Measurements from ENCODE around the gene HLA-DPA1.
A peak's percentile ranks its signal among the peaks of the same experiment; 100 is the strongest.

Gene HLA-DPA1

GRCh38 chr6:33057222-33058150 lies 16.0 kb downstream of the HLA-DPA1 start:
- no peak for DNase-seq (ENCODE audit: low read depth)
- Histone ChIP-seq H3K9ac (ENCODE audit: low read length) (no peak overlapping the region), H3K4me3 (ENCODE audit: low read length) (no peak overlapping the region), H3K36me3 (ENCODE audit: control insufficient read depth, insufficient read depth, low read length, severe bottlenecking) (no peaks in the 10 kb centered on the region), H3K4me1 (ENCODE audit: control insufficient read depth, insufficient read depth, low read length) (no peaks in the 10 kb centered on the region), H3K9me3 (ENCODE audit: control insufficient read depth, low read length) (no peaks in the 10 kb centered on the region), H3K27me3 (replicated peaks; ENCODE audit: control insufficient read depth, insufficient read depth, low read length) (peaks cover 20% of the 10 kb centered on the region)

- Histone ChIP-seq H3K36me3 (ENCODE audit: control insufficient read depth, insufficient read depth, low read length, severe bottlenecking) (no peaks in the 10 kb centered on the region), H3K9ac (ENCODE audit: low read length) (no peak overlapping the region), H3K4me3 (ENCODE audit: low read length) (no peak overlapping the region), H3K27me3 (replicated peaks; ENCODE audit: control insufficient read depth, insufficient read depth, low read length) (peaks cover 47% of the 10 kb centered on the region), H3K4me1 (ENCODE audit: control insufficient read depth, insufficient read depth, low read length) (no peaks in the 10 kb centered on the region), H3K9me3 (ENCODE audit: control insufficient read depth, low read length) (no peaks in the 10 kb centered on the region)
- no peak for DNase-seq (ENCODE audit: low read depth)
These were observed 20.2 kb downstream of the HLA-DPA1 start for GRCh38 chr6:33053230-33053629.

GRCh38 chr6:33052627-33053026 lies 20.8 kb downstream of the HLA-DPA1 start:
- Histone ChIP-seq H3K9ac (ENCODE audit: low read length) (no peak overlapping the region), H3K4me3 (ENCODE audit: low read length) (no peak overlapping the region), H3K4me1 (ENCODE audit: control insufficient read depth, insufficient read depth, low read length) (no peaks in the 10 kb centered on the region), H3K27me3 (replicated peaks; ENCODE audit: control insufficient read depth, insufficient read depth, low read length) (peaks cover 47% of the 10 kb centered on the region), H3K9me3 (ENCODE audit: control insufficient read depth, low read length) (no peaks in the 10 kb centered on the region), H3K36me3 (ENCODE audit: control insufficient read depth, insufficient read depth, low read length, severe bottlenecking) (no peaks in the 10 kb centered on the region)
- DNase-seq (ENCODE audit: low read depth), result no peak

GRCh38 chr6:33050014-33050810 lies 23.2 kb downstream of the HLA-DPA1 start:
- Histone ChIP-seq H3K36me3 (ENCODE audit: control insufficient read depth, insufficient read depth, low read length, severe bottlenecking) (no peaks in the 10 kb centered on the region), H3K9me3 (ENCODE audit: control insufficient read depth, low read length) (no peaks in the 10 kb centered on the region), H3K27me3 (replicated peaks; ENCODE audit: control insufficient read depth, insufficient read depth, low read length) (peaks cover 44% of the 10 kb centered on the region), H3K4me3 (ENCODE audit: low read length) (no peak overlapping the region), H3K9ac (ENCODE audit: low read length) (no peak overlapping the region), H3K4me1 (ENCODE audit: control insufficient read depth, insufficient read depth, low read length) (no peaks in the 10 kb centered on the region)
- no peak for DNase-seq (ENCODE audit: low read depth)

GRCh38 chr6:33049323-33050013 lies 24.0 kb downstream of the HLA-DPA1 start:
- H3K36me3 ChIP-seq (ENCODE audit: control insufficient read depth, insufficient read depth, low read length, severe bottlenecking), result no peaks in the 10 kb centered on the region
- H3K4me1 ChIP-seq (ENCODE audit: control insufficient read depth, insufficient read depth, low read length), result no peaks in the 10 kb centered on the region
- no peak overlapping the region for H3K9ac ChIP-seq (ENCODE audit: low read length)
- peaks cover 44% of the 10 kb centered on the region for H3K27me3 ChIP-seq (replicated peaks; ENCODE audit: control insufficient read depth, insufficient read depth, low read length)
- H3K9me3 ChIP-seq (ENCODE audit: control insufficient read depth, low read length), result no peaks in the 10 kb centered on the region
- DNase-seq (ENCODE audit: low read depth), result no peak
- no peak overlapping the region for H3K4me3 ChIP-seq (ENCODE audit: low read length)

- Histone ChIP-seq H3K27me3 (replicated peaks; ENCODE audit: control insufficient read depth, insufficient read depth, low read length) (no peaks in the 10 kb centered on the region), H3K9ac (ENCODE audit: low read length) (no peak overlapping the region), H3K36me3 (ENCODE audit: control insufficient read depth, insufficient read depth, low read length, severe bottlenecking) (no peaks in the 10 kb centered on the region), H3K4me3 (ENCODE audit: low read length) (no peak overlapping the region), H3K4me1 (ENCODE audit: control insufficient read depth, insufficient read depth, low read length) (peaks cover 8% of the 10 kb centered on the region), H3K9me3 (ENCODE audit: control insufficient read depth, low read length) (peaks cover 7% of the 10 kb centered on the region)
- no peak for DNase-seq (ENCODE audit: low read depth)
These were observed 33.3 kb downstream of the HLA-DPA1 start for GRCh38 chr6:33040157-33040556.

GRCh38 chr6:33036535-33036934 lies 36.9 kb downstream of the HLA-DPA1 start:
- H3K36me3 ChIP-seq (ENCODE audit: control insufficient read depth, insufficient read depth, low read length, severe bottlenecking), result no peaks in the 10 kb centered on the region
- H3K4me3 ChIP-seq (ENCODE audit: low read length), result no peak overlapping the region
- peaks cover 8% of the 10 kb centered on the region for H3K4me1 ChIP-seq (ENCODE audit: control insufficient read depth, insufficient read depth, low read length)
- no peak overlapping the region for H3K9ac ChIP-seq (ENCODE audit: low read length)
- DNase-seq (ENCODE audit: low read depth), result no peak
- peaks cover 8% of the 10 kb centered on the region for H3K9me3 ChIP-seq (ENCODE audit: control insufficient read depth, low read length)
- H3K27me3 ChIP-seq (replicated peaks; ENCODE audit: control insufficient read depth, insufficient read depth, low read length), result no peaks in the 10 kb centered on the region

- no peak overlapping the region for H3K4me3 ChIP-seq (ENCODE audit: low read length)
- H3K27me3 ChIP-seq (replicated peaks; ENCODE audit: control insufficient read depth, insufficient read depth, low read length), result no peaks in the 10 kb centered on the region
- no peak overlapping the region for H3K9ac ChIP-seq (ENCODE audit: low read length)
- DNase-seq (ENCODE audit: low read depth), result no peak
- no peaks in the 10 kb centered on the region for H3K36me3 ChIP-seq (ENCODE audit: control insufficient read depth, insufficient read depth, low read length, severe bottlenecking)
- peaks cover 8% of the 10 kb centered on the region for H3K9me3 ChIP-seq (ENCODE audit: control insufficient read depth, low read length)
- peaks cover 8% of the 10 kb centered on the region for H3K4me1 ChIP-seq (ENCODE audit: control insufficient read depth, insufficient read depth, low read length)
These were observed 38.9 kb downstream of the HLA-DPA1 start for GRCh38 chr6:33034554-33034953.

GRCh38 chr6:33030245-33030644 lies 43.2 kb downstream of the HLA-DPA1 start:
- Histone ChIP-seq H3K36me3 (ENCODE audit: control insufficient read depth, insufficient read depth, low read length, severe bottlenecking) (no peaks in the 10 kb centered on the region), H3K4me1 (ENCODE audit: control insufficient read depth, insufficient read depth, low read length) (no peaks in the 10 kb centered on the region), H3K9me3 (ENCODE audit: control insufficient read depth, low read length) (peaks cover 7% of the 10 kb centered on the region), H3K27me3 (replicated peaks; ENCODE audit: control insufficient read depth, insufficient read depth, low read length) (no peaks in the 10 kb centered on the region), H3K4me3 (ENCODE audit: low read length) (no peak overlapping the region), H3K9ac (ENCODE audit: low read length) (no peak overlapping the region)
- no peak for DNase-seq (ENCODE audit: low read depth)

- H3K4me1 ChIP-seq (ENCODE audit: control insufficient read depth, insufficient read depth, low read length), result no peaks in the 10 kb centered on the region
- DNase-seq (ENCODE audit: low read depth), result peak; percentile 7
- H3K4me3 ChIP-seq (ENCODE audit: low read length), result no peak overlapping the region
- peaks cover under 1% of the 10 kb centered on the region for H3K9me3 ChIP-seq (ENCODE audit: control insufficient read depth, low read length)
- no peaks in the 10 kb centered on the region for H3K36me3 ChIP-seq (ENCODE audit: control insufficient read depth, insufficient read depth, low read length, severe bottlenecking)
- no peaks in the 10 kb centered on the region for H3K27me3 ChIP-seq (replicated peaks; ENCODE audit: control insufficient read depth, insufficient read depth, low read length)
- no peak overlapping the region for H3K9ac ChIP-seq (ENCODE audit: low read length)
These were observed 43.9 kb downstream of the HLA-DPA1 start for GRCh38 chr6:33029328-33030184.

All from adipocyte (in vitro differentiated cells).